Neural progenitor cell (in vitro differentiated cells): ENCODE data around the gene MAST3. TPM values are rescaled to one million over a fixed set of nuclear protein-coding genes. Genes with fewer than 3 reads are reported as not detected.

Experiments
- DNase-seq: peaks from one replicate; pipeline ENCODE4 v3.0.0-alpha.2; 2016; ENCODE audit warnings: low spot score
- H2AFZ ChIP-seq: fragments of 200-600 bp; sonication (generic); replicated peaks from 2 replicates; pipeline ENCODE4 v1.6.1; 2016; ENCODE audit warnings: antibody characterized with exemption
- H3F3A ChIP-seq: fragments of 200-600 bp; sonication (generic); 2 replicates; pipeline ENCODE4 v1.6.1; 2016; ENCODE audit warnings: antibody characterized with exemption, low read depth
- H3K27ac ChIP-seq: fragments of 200-600 bp; sonication (generic); 2 replicates; pipeline ENCODE4 v1.5.1; 2016; ENCODE audit warnings: mild to moderate bottlenecking
- H3K27me3 ChIP-seq: fragments of 200-600 bp; sonication (generic); 2 replicates; pipeline ENCODE4 v1.6.1; 2016; ENCODE audit warnings: mild to moderate bottlenecking, moderate library complexity
- H3K36me3 ChIP-seq: fragments of 200-600 bp; sonication (generic); 2 replicates; pipeline ENCODE4 v1.5.1; 2016
- H3K4me1 ChIP-seq: fragments of 200-600 bp; sonication (generic); 2 replicates; pipeline ENCODE4 v1.6.1; 2016; ENCODE audit warnings: mixed run types
- H3K4me2 ChIP-seq: fragments of 200-600 bp; sonication (generic); 2 replicates; pipeline ENCODE4 v1.6.1; 2016
- H3K4me3 ChIP-seq: fragments of 200-600 bp; sonication (generic); 2 replicates; pipeline ENCODE4 v1.5.1; 2016
- H3K79me2 ChIP-seq: fragments of 200-600 bp; sonication (generic); 2 replicates; pipeline ENCODE4 v1.6.1; 2016; ENCODE audit warnings: low read depth
- H3K9ac ChIP-seq: fragments of 200-600 bp; sonication (generic); 2 replicates; pipeline ENCODE4 v1.6.1; 2016
- H3K9me3 ChIP-seq: fragments of 200-600 bp; sonication (generic); 2 replicates; pipeline ENCODE4 v1.5.1; 2016; ENCODE audit warnings: low read depth
- H4K20me1 ChIP-seq: fragments of 200-600 bp; sonication (generic); 2 replicates; pipeline ENCODE4 v1.6.1; 2016; ENCODE audit warnings: low read depth
- H3K27ac Mint-ChIP-seq: 3 replicates; pipeline ENCODE4 v1.8.0; 2021; ENCODE audit warnings: mixed read lengths
- H3K27me3 Mint-ChIP-seq: 2 replicates; pipeline ENCODE4 v1.8.0; 2022; ENCODE audit warnings: low read depth, mild to moderate bottlenecking, inconsistent platforms, moderate library complexity, mixed read lengths; ENCODE audit not compliant: insufficient read depth
- H3K36me3 Mint-ChIP-seq: 3 replicates; pipeline ENCODE4 v1.8.0; 2021; ENCODE audit warnings: mixed read lengths
- H3K4me1 Mint-ChIP-seq: 3 replicates; pipeline ENCODE4 v1.8.0; 2021; ENCODE audit warnings: mixed read lengths
- H3K4me3 Mint-ChIP-seq: 3 replicates; pipeline ENCODE4 v1.8.0; 2021; ENCODE audit warnings: mild to moderate bottlenecking, moderate library complexity, mixed read lengths
- H3K9me3 Mint-ChIP-seq: 3 replicates; pipeline ENCODE4 v1.8.0; 2020; ENCODE audit warnings: mixed read lengths
- CTCF ChIP-seq: fragments of 200-600 bp; sonication (generic); IDR thresholded peaks from 2 replicates; pipeline ENCODE4 v1.5.1; 2017; ENCODE audit warnings: antibody characterized with exemption, mild to moderate bottlenecking
- EZH2 ChIP-seq: fragments of 200-600 bp; sonication (generic); IDR thresholded peaks from 2 replicates; pipeline ENCODE4 v1.6.1; 2017; ENCODE audit warnings: antibody characterized with exemption, mild to moderate bottlenecking, moderate library complexity
- EZH2phosphoT487 ChIP-seq: fragments of 200-600 bp; sonication (generic); IDR thresholded peaks from 2 replicates; pipeline ENCODE4 v1.6.1; 2017; ENCODE audit warnings: antibody characterized with exemption
- total RNA-seq: library from RNA; depleted of rRNA; stranded (reverse); fragments of >200 nt; gene quantifications from 2 replicates; pipeline ENCODE4 v1.2.3, GENCODE V29; 2015; ENCODE audit warnings: low replicate concordance

Gene MAST3
- total RNA-seq, 1 donor from 2014 or later: 2.1 TPM

GRCh38 chr19:18141031-18141430, 43.5 kb downstream of the MAST3 start:
- H3K4me3 Mint-ChIP-seq: no peak overlapping the region
- no peak overlapping the region for H3K27ac Mint-ChIP-seq
- peaks cover 13% of the 10 kb centered on the region for H3K36me3 Mint-ChIP-seq
- peaks cover 3% of the 10 kb centered on the region for H3K27me3 Mint-ChIP-seq
- no peaks in the 10 kb centered on the region for H3F3A ChIP-seq
- TF ChIP-seq EZH2phosphoT487 (no peak), CTCF (no peak), EZH2 (no peak)
- H3K9me3 Mint-ChIP-seq: no peaks in the 10 kb centered on the region
- no peaks in the 10 kb centered on the region for H4K20me1 ChIP-seq
- no peak overlapping the region for H2AFZ ChIP-seq
- H3K27ac ChIP-seq: no peak overlapping the region
- DNase-seq: no peak
- no peaks in the 10 kb centered on the region for H3K4me1 ChIP-seq
- no peak overlapping the region for H3K4me3 ChIP-seq
- peaks cover 3% of the 10 kb centered on the region for H3K36me3 ChIP-seq
- no peaks in the 10 kb centered on the region for H3K4me1 Mint-ChIP-seq
- H3K79me2 ChIP-seq: no peaks in the 10 kb centered on the region
- H3K9me3 ChIP-seq: no peaks in the 10 kb centered on the region
- H3K9ac ChIP-seq: no peak overlapping the region
- no peak overlapping the region for H3K4me2 ChIP-seq
- H3K27me3 ChIP-seq: no peaks in the 10 kb centered on the region

- H3K27me3 Mint-ChIP-seq: no peaks in the 10 kb centered on the region
- H3K9ac ChIP-seq: no peak overlapping the region
- DNase-seq: no peak
- no peak overlapping the region for H2AFZ ChIP-seq
- no peaks in the 10 kb centered on the region for H3K4me1 ChIP-seq
- H3F3A ChIP-seq: no peaks in the 10 kb centered on the region
- no peak overlapping the region for H3K27ac Mint-ChIP-seq
- no peaks in the 10 kb centered on the region for H3K27me3 ChIP-seq
- no peaks in the 10 kb centered on the region for H3K9me3 ChIP-seq
- no peaks in the 10 kb centered on the region for H3K79me2 ChIP-seq
- H3K27ac ChIP-seq: no peak overlapping the region
- TF ChIP-seq EZH2 (no peak), EZH2phosphoT487 (no peak)
- peaks cover 3% of the 10 kb centered on the region for H3K36me3 ChIP-seq
- no peaks in the 10 kb centered on the region for H3K9me3 Mint-ChIP-seq
- no peak overlapping the region for H3K4me2 ChIP-seq
- H3K36me3 Mint-ChIP-seq: peaks cover 17% of the 10 kb centered on the region
- H3K4me3 Mint-ChIP-seq: no peak overlapping the region
- no peaks in the 10 kb centered on the region for H3K4me1 Mint-ChIP-seq
- no peaks in the 10 kb centered on the region for H4K20me1 ChIP-seq
- H3K4me3 ChIP-seq: no peak overlapping the region
Observed at GRCh38 chr19:18143902-18144301, 46.3 kb downstream of the MAST3 start.

GRCh38 chr19:18144361-18144760, 46.8 kb downstream of the MAST3 start:
- Histone ChIP-seq H3K79me2 (no peaks in the 10 kb centered on the region), H3K27ac (no peak overlapping the region), H3K4me3 (no peak overlapping the region), H3K27me3 (no peaks in the 10 kb centered on the region), H3K36me3 (peaks cover 3% of the 10 kb centered on the region), H2AFZ (no peak overlapping the region), H3F3A (no peaks in the 10 kb centered on the region), H3K9me3 (no peaks in the 10 kb centered on the region), H4K20me1 (no peaks in the 10 kb centered on the region), H3K9ac (no peak overlapping the region), H3K4me1 (no peaks in the 10 kb centered on the region), H3K4me2 (no peak overlapping the region)
- Mint-ChIP-seq H3K27ac (no peak overlapping the region), H3K9me3 (no peaks in the 10 kb centered on the region), H3K27me3 (no peaks in the 10 kb centered on the region), H3K36me3 (peaks cover 15% of the 10 kb centered on the region), H3K4me1 (no peaks in the 10 kb centered on the region), H3K4me3 (no peak overlapping the region)
- TF ChIP-seq CTCF (no peak), EZH2 (no peak), EZH2phosphoT487 (no peak)
- no peak for DNase-seq

GRCh38 chr19:18144906-18145305, 47.3 kb downstream of the MAST3 start:
- H3K36me3 ChIP-seq: peaks cover 3% of the 10 kb centered on the region

More at GRCh38 chr19:18144906-18145305, 47.3 kb downstream of the MAST3 start:
- Mint-ChIP-seq H3K27ac (no peak overlapping the region), H3K4me1 (no peaks in the 10 kb centered on the region), H3K4me3 (no peak overlapping the region), H3K27me3 (no peaks in the 10 kb centered on the region), H3K36me3 (peaks cover 15% of the 10 kb centered on the region), H3K9me3 (no peaks in the 10 kb centered on the region)
- no peak overlapping the region for H3K9ac ChIP-seq
- no peak overlapping the region for H3K4me3 ChIP-seq
- no peaks in the 10 kb centered on the region for H4K20me1 ChIP-seq
- no peak for TF ChIP-seq CTCF
- no peak for TF ChIP-seq EZH2
- no peak for TF ChIP-seq EZH2phosphoT487
- no peak for DNase-seq
- H3K4me1 ChIP-seq: no peaks in the 10 kb centered on the region
- no peak overlapping the region for H3K27ac ChIP-seq
- no peaks in the 10 kb centered on the region for H3K9me3 ChIP-seq
- H3K79me2 ChIP-seq: no peaks in the 10 kb centered on the region
- H3K27me3 ChIP-seq: no peaks in the 10 kb centered on the region
- H3K4me2 ChIP-seq: no peak overlapping the region
- no peak overlapping the region for H2AFZ ChIP-seq
- no peaks in the 10 kb centered on the region for H3F3A ChIP-seq
